NCI-H2081 treated with DMSO at 0.1 percent for 48 hours (cell line): ENCODE data around the gene C1QL3.

ENCODE experiments used
- DNase-seq: peaks from one replicate; lab custom pipeline; 2025; lab: John Stamatoyannopoulos, UW

C1QL3 gene

GRCh38 chr10:16493884-16494536 lies 27.7 kb downstream of the C1QL3 start:
- DNase-seq: no peak

DNA sequence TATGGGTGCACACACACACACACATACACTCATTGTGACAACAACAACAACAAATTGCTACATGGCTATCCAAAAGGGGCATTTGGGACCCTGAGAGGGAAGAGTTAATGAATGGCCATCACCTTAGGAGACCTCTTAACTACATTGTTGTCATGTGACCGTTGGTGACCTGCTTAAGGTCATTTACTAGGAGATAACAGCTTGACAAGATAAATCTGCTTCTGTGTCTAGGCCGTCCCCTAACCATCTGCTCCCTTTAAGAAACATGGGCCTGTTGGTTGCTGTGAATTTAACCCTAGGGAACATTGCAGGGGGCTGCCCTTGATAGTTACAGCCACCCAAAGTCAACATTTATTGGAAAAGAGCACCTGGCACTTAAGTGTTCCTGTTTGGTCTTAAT lies 29.7 kb downstream of the C1QL3 start:
- peak; percentile 13 for DNase-seq

GRCh38 chr10:16490511-16490910 lies 31.2 kb downstream of the C1QL3 start:
- DNase-seq: no peak

- DNase-seq: no peak
Observed at GRCh38 chr10:16483241-16483917, 38.3 kb downstream of the C1QL3 start.

- no peak for DNase-seq
Observed at GRCh38 chr10:16481052-16481728, 40.5 kb downstream of the C1QL3 start.

DNA sequence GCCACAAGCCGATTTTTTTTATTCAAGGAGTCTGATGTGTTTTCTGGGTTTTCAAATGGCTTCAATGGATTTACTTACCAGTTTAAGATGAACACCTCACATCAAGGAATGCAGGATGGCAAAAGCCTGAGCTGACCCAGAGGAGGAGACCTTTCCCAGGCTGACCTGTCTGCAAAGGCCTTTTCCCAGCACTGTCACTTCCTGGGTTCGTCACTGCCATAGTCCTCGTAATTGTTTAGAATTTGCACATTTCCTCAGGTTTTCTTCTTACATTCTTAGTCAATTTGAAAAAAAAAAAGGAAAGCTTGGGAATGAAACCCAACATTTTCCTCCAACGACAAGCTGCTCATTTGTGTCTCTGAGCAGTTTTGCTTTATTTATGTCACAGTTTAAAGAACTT lies 42.9 kb downstream of the C1QL3 start:
- DNase-seq: no peak

GRCh38 chr10:16477757-16478156 lies 43.9 kb downstream of the C1QL3 start:
- DNase-seq: no peak

GRCh38 chr10:16472828-16473227 lies 48.9 kb downstream of the C1QL3 start:
- no peak for DNase-seq

DNA sequence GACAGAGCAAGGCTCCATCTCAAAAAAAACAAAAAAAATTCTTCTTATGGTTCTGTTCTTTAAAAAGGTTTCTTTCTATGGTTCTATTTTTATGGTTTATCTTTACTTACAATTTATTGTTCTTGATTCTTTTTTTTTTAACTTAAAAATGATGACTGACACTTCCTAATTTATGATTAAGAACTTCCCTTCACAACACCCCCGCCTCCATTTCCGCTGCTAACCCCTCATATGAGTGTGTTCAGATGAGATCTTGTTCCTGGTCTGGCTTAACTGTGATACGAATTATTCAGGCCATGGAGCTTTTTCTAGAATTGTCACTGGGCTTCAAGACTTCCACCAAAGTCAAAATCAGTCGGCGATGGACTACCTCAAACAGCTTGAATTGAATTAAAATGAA lies 50.9 kb downstream of the C1QL3 start:
- DNase-seq: no peak

DNA sequence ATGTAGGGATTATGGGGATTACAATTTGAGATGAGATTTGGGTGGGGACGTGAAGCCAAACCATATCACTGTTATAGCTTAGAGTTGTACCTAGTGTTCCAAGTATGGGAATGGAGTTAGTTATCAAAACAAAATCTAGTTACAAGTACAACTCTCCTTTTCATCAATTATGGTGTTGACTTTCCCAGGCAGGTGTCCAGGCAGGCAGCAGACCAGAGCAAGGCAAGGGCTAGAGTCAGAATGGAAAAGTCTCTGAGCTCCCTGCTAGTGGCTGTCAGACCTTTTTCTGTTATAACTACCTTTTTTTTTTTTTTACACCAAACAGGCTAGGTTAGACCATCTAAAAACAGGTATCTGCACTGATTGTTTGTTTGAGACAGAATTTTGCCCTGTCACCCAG lies 55.7 kb downstream of the C1QL3 start:
- no peak for DNase-seq
